ENCODE measurements around the gene CCDC110.

DNA sequence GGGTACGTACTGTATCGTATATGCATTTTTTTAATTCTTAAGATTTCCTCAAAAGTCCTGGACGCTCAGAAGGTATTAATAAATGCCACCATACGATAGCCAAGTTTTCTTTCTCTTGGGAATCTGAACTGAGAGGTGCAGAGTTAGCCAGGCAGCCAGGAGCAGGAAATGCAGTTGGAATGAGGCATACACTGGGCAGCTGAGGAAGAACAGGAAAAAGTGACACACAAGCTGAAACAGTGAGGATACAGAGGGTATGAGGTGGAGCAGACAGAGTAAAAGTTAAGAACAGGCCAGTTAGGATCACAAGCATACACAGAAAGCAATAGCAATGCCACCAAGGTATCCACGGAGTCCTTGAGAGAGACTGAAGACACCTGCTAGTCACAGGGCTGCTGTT is 59.1 kb downstream of the CCDC110 start:
- TF ChIP-seq, protein P1, sequence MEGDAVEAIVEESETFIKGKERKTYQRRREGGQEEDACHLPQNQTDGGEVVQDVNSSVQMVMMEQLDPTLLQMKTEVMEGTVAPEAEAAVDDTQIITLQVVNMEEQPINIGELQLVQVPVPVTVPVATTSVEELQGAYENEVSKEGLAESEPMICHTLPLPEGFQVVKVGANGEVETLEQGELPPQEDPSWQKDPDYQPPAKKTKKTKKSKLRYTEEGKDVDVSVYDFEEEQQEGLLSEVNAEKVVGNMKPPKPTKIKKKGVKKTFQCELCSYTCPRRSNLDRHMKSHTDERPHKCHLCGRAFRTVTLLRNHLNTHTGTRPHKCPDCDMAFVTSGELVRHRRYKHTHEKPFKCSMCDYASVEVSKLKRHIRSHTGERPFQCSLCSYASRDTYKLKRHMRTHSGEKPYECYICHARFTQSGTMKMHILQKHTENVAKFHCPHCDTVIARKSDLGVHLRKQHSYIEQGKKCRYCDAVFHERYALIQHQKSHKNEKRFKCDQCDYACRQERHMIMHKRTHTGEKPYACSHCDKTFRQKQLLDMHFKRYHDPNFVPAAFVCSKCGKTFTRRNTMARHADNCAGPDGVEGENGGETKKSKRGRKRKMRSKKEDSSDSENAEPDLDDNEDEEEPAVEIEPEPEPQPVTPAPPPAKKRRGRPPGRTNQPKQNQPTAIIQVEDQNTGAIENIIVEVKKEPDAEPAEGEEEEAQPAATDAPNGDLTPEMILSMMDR (IDR thresholded peaks at IDR 0.05; ENCODE audit: low read depth, low read length, poor library complexity, severe bottlenecking): no peak
- TF ChIP-seq EZH2phosphoT487 (IDR thresholded peaks at IDR 0.05; ENCODE audit: borderline replicate concordance, low read length): no peak

All from DOHH2 (cell line).